PC-9 (cell line): ENCODE data around the gene MAN1B1. TPM values are rescaled to one million over a fixed set of nuclear protein-coding genes. Genes with fewer than 3 reads are reported as not detected.
"Not testable (repeated sequence)": the region's sequence is repeated elsewhere in the genome, so short reads cannot be mapped to it uniquely, and the experiment has no call there.

ENCODE experiments used
- BruUV-seq: library from RNA; stranded (reverse); fragments of 400-500 nt; replicated peaks from 2 replicates; lab custom pipeline; 2021; lab: Mats Ljungman, UMichigan
- CTCF ChIA-PET: fragments of 300-600 bp; sonication (Branson Sonifier 250); formaldehyde crosslinking; loops from one replicate; lab custom pipeline; 2022; ENCODE audit warnings: antibody characterized with exemption; lab: Charles Lee
- POLR2A ChIA-PET: fragments of 300-600 bp; sonication (Branson Sonifier 250); formaldehyde crosslinking; loops from one replicate; lab custom pipeline; 2022; ENCODE audit warnings: antibody characterized with exemption; ENCODE audit not compliant: unreplicated experiment; lab: Charles Lee
- DNase-seq, 2 experiments: peaks; one replicate each; pipeline versions ENCODE4 v3.0.0 to v3.0.0-alpha.2; 2015 to 2022; ENCODE audit warnings: mixed read lengths in 1 of 2
- H2AFZ ChIP-seq: fragments of 200-600 bp; sonication (generic); 2 replicates; pipeline ENCODE4 v1.8.1; 2017; ENCODE audit warnings: antibody characterized with exemption
- H3F3A ChIP-seq: fragments of 200-600 bp; sonication (generic); 2 replicates; pipeline ENCODE4 v1.8.1; 2017; ENCODE audit warnings: antibody characterized with exemption, mild to moderate bottlenecking, low read depth; ENCODE audit not compliant: insufficient read depth
- H3K27ac ChIP-seq: fragments of 200-600 bp; sonication (generic); 2 replicates; pipeline ENCODE4 v1.6.1; 2016; ENCODE audit warnings: mixed run types
- H3K27me3 ChIP-seq: fragments of 200-600 bp; sonication (generic); 2 replicates; pipeline ENCODE4 v1.6.1; 2016; ENCODE audit warnings: low read depth, mixed run types; ENCODE audit not compliant: insufficient read depth
- H3K36me3 ChIP-seq: fragments of 200-600 bp; sonication (generic); 2 replicates; pipeline ENCODE4 v1.6.1; 2016; ENCODE audit warnings: low read depth, mixed run types
- H3K4me1 ChIP-seq: fragments of 200-600 bp; sonication (generic); replicated peaks from 2 replicates; pipeline ENCODE4 v1.6.1; 2016; ENCODE audit warnings: mixed run types; ENCODE audit not compliant: insufficient read depth
- H3K4me2 ChIP-seq: fragments of 200-600 bp; sonication (generic); 2 replicates; pipeline ENCODE4 v1.6.1; 2017; ENCODE audit warnings: mixed run types
- H3K4me3 ChIP-seq: fragments of 200-600 bp; sonication (generic); 2 replicates; pipeline ENCODE4 v1.6.1; 2016; ENCODE audit warnings: mixed run types
- H3K79me2 ChIP-seq: fragments of 200-600 bp; sonication (generic); 2 replicates; pipeline ENCODE4 v1.6.1; 2017; ENCODE audit warnings: low read depth, mixed run types
- H3K9me2 ChIP-seq: fragments of 200-600 bp; sonication (generic); 2 replicates; pipeline ENCODE4 v1.8.1; 2017; ENCODE audit warnings: mild to moderate bottlenecking; ENCODE audit not compliant: insufficient read depth
- H3K9me3 ChIP-seq: fragments of 200-600 bp; sonication (generic); 2 replicates; pipeline ENCODE4 v1.8.1; 2016; ENCODE audit warnings: low read depth; ENCODE audit not compliant: insufficient read depth
- H4K20me1 ChIP-seq: fragments of 200-600 bp; sonication (generic); 2 replicates; pipeline ENCODE4 v1.8.1; 2017; ENCODE audit not compliant: insufficient read depth
- EZH2 ChIP-seq: fragments of 200-600 bp; sonication (generic); IDR thresholded peaks from 2 replicates; pipeline ENCODE4 v1.8.0; 2017; ENCODE audit warnings: antibody characterized with exemption, low read depth
- intact Hi-C: fragments of 100-400 bp; cut with micrococcal nuclease; formaldehyde crosslinking; loops from one replicate; pipeline ENCODE4 v1.10.0; 2022; ENCODE audit not compliant: unreplicated experiment
- total RNA-seq: library from RNA; stranded (reverse); gene quantifications from 2 replicates; pipeline ENCODE4 v1.2.3, GENCODE V29; 2021
- TF ChIP-seq, protein P1 (sequence below): fragments of 200-600 bp; sonication (generic); conservative IDR thresholded peaks from 2 replicates; pipeline ENCODE4 v1.6.1; 2017; ENCODE audit warnings: mixed run types, antibody characterized with exemption, mild to moderate bottlenecking, moderate library complexity

The MAN1B1 gene
- total RNA-seq, 1 experiment from 2014 or later = 79.3 TPM

DNA sequence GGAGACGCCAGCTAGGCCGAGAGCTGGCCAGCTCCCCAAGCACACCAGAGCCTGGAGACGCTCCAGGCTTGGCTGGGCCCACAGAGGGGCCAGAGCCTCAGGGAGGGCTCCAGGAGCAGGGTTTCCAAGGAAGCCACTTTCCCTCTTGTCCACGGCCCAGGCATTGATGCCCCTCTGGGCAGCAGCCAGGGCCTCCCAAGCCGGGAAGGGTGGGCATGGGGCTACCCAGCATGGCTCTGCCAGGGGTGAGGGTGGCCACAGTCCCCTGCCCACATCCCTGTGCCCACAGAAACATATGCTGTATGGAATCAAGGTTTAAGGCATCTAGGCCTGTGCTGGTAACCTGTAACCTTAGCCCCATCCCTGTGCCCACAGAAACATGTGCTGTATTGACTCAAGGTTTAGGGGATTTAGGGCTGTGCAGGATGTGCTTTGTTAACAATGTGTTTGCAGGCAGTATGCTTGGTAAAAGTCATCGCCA, 29.3 kb downstream of the MAN1B1 start:
- H3F3A ChIP-seq = peaks cover 6% of the 10 kb centered on the region; the same call in 1 of the 2 replicates
- no peak for TF ChIP-seq EZH2
- TF ChIP-seq, protein P1, sequence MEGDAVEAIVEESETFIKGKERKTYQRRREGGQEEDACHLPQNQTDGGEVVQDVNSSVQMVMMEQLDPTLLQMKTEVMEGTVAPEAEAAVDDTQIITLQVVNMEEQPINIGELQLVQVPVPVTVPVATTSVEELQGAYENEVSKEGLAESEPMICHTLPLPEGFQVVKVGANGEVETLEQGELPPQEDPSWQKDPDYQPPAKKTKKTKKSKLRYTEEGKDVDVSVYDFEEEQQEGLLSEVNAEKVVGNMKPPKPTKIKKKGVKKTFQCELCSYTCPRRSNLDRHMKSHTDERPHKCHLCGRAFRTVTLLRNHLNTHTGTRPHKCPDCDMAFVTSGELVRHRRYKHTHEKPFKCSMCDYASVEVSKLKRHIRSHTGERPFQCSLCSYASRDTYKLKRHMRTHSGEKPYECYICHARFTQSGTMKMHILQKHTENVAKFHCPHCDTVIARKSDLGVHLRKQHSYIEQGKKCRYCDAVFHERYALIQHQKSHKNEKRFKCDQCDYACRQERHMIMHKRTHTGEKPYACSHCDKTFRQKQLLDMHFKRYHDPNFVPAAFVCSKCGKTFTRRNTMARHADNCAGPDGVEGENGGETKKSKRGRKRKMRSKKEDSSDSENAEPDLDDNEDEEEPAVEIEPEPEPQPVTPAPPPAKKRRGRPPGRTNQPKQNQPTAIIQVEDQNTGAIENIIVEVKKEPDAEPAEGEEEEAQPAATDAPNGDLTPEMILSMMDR = no peak
- no peaks in the 10 kb centered on the region for H3K79me2 ChIP-seq
- H3K36me3 ChIP-seq = no peaks in the 10 kb centered on the region
- H3K4me1 ChIP-seq = peaks cover 6% of the 10 kb centered on the region
- H3K27me3 ChIP-seq = no peaks in the 10 kb centered on the region
- no peak overlapping the region for H3K4me3 ChIP-seq
- H3K9me2 ChIP-seq = no peaks in the 10 kb centered on the region
- CTCF ChIA-PET = interaction anchor here (1.4 kb wide), 1 partner anchor 48 kb away, joined by 5 read pairs; no protein-coding TSS in a partner anchor
- POLR2A ChIA-PET = interaction anchor here (0.5 kb wide), 1 partner anchor 34 kb away, joined by 9 read pairs; no protein-coding TSS in a partner anchor
- intact Hi-C loops = loop anchor here (5.0 kb wide), 1 partner anchor 69 kb away; the partner anchor contains the start of gene NPDC1
- H4K20me1 ChIP-seq = no peaks in the 10 kb centered on the region
- no TSS peak for BruUV-seq
- DNase-seq = no peak
- no peak overlapping the region for H2AFZ ChIP-seq
- H3K9me3 ChIP-seq = no peaks in the 10 kb centered on the region
- no peak overlapping the region for H3K27ac ChIP-seq
- H3K4me2 ChIP-seq = no peak overlapping the region

DNA sequence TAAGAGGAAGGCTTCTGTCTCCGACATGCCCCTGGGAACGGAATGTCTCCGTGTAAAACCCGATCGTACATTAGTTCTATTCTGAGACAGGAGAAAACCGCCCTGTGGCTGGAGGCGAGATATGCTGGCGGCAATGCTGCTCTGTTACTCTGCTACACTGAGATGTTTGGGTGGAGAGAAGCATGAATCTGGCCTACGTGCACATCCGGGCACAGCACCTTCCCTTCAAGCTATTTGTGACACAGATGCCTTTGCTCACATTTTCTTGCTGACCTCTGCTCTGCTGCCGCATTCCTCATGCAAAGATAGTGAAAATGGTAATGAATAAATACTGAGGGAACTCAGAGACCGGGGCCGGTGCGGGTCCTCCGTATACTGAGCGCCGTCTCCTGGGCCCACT, 29.9 kb downstream of the MAN1B1 start:
- no peak overlapping the region for H2AFZ ChIP-seq
- intact Hi-C loops = loop anchor here (5.0 kb wide), 1 partner anchor 69 kb away; the partner anchor contains the start of gene NPDC1
- no peak for DNase-seq
- peaks cover 6% of the 10 kb centered on the region for H3K4me1 ChIP-seq
- no peaks in the 10 kb centered on the region for H3K36me3 ChIP-seq
- H3K4me2 ChIP-seq = no peak overlapping the region
- H4K20me1 ChIP-seq = no peaks in the 10 kb centered on the region
- BruUV-seq = no TSS peak
- TF ChIP-seq EZH2 = no peak
- TF ChIP-seq, protein P1 = no peak
- CTCF ChIA-PET = no interaction called here
- POLR2A ChIA-PET = no interaction called here
- H3K27me3 ChIP-seq = no peaks in the 10 kb centered on the region
- H3K4me3 ChIP-seq = no peak overlapping the region
- peaks cover 7% of the 10 kb centered on the region; the same call in 1 of the 2 replicates for H3F3A ChIP-seq
- H3K79me2 ChIP-seq = no peaks in the 10 kb centered on the region
- H3K27ac ChIP-seq = no peak overlapping the region
- no peaks in the 10 kb centered on the region for H3K9me2 ChIP-seq
- no peaks in the 10 kb centered on the region for H3K9me3 ChIP-seq

DNA sequence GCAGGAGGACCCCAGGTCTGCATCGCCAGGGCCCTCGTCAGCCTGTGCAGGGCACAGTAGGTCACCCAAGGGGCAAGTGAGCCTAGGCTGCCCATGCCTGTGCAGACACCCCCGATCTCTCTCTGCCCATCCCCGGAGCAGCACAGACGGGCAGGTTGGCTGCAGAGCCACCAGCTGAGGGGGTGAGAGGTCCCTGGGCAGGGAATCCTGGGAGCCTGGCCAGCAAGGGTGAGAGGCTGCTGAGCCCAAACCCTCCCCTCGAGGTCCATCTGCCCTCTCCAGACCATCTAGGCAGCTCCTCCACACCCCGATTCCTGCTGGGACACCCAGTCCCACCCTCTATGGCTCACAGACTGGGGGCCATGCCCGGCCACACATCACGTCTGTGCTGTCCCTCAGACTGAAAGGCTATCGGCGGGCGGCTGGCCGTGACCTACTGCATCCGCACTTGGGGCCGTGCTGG, 30.5 kb downstream of the MAN1B1 start:
- CTCF ChIA-PET = no interaction called here
- intact Hi-C loops = loop anchor here (5.0 kb wide), 1 partner anchor 70 kb away; the partner anchor contains the start of gene NPDC1
- no peak overlapping the region for H3K4me2 ChIP-seq

DNA sequence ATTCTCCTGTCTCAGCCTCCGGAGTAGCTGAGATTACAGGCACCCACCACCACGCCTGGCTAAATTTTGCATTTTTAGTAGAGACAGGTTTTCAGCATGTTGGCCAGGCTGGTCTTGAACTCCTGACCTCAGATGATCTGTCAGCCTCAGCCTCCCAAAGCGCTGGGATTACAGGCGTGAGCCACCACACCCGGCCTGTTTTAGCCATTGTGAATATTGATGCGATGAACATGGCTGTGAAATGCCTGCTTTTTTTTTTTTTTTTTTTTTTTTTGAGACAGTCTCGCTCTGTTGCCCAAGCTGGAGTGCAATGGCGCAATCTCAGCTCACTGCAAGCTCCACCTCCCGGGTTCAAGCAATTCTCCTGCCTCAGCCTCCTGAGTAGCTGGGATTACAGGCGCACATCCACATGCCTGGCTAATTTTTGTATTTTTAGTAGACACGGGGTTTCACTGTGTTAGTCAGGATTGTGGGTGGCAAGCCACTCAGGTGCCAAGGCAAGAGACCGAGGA, 31.4 kb downstream of the MAN1B1 start:
- H2AFZ ChIP-seq, H3K9me3 ChIP-seq, BruUV-seq, H3K36me3 ChIP-seq, H3K27me3 ChIP-seq, H3K79me2 ChIP-seq, H3K9me2 ChIP-seq, H3K4me1 ChIP-seq, H3K27ac ChIP-seq, H4K20me1 ChIP-seq, DNase-seq, H3K4me2 ChIP-seq, CTCF ChIA-PET, H3K4me3 ChIP-seq: not testable (repeated sequence)
- peaks cover 15% of the 10 kb centered on the region; the same call in 1 of the 2 replicates for H3F3A ChIP-seq
- POLR2A ChIA-PET = interaction anchor here (0.6 to 0.7 kb wide), 2 partner anchors 71 to 136 kb away, joined by 5 to 10 read pairs; no protein-coding TSS in a partner anchor
- intact Hi-C loops = loop anchor here (1.0 to 5.0 kb wide), 3 partner anchors 50 to 109 kb away; partner anchors contain the start of genes NPDC1 and RNF224

More for the DNA sequence above, 30.5 kb downstream of the MAN1B1 start:
- H3F3A ChIP-seq = peaks cover 13% of the 10 kb centered on the region; the same call in 1 of the 2 replicates
- H3K9me3 ChIP-seq = no peaks in the 10 kb centered on the region
- H2AFZ ChIP-seq = no peak overlapping the region
- TF ChIP-seq, protein P1 = no peak
- no peak for TF ChIP-seq EZH2
- H4K20me1 ChIP-seq = no peaks in the 10 kb centered on the region
- no peaks in the 10 kb centered on the region for H3K27me3 ChIP-seq
- H3K79me2 ChIP-seq = no peaks in the 10 kb centered on the region
- H3K9me2 ChIP-seq = no peaks in the 10 kb centered on the region
- no peak overlapping the region for H3K27ac ChIP-seq
- DNase-seq = no peak
- no TSS peak for BruUV-seq
- H3K36me3 ChIP-seq = no peaks in the 10 kb centered on the region
- peaks cover 6% of the 10 kb centered on the region for H3K4me1 ChIP-seq
- POLR2A ChIA-PET = no interaction called here
- no peak overlapping the region for H3K4me3 ChIP-seq
